Activated T-cell treated with anti-CD3 and anti-CD28 coated beads, Interleukin-2, amount 50 U/mL, for 4 hours (primary cell): ENCODE measurements around the gene ELL2. TPM values are rescaled to one million over a fixed set of nuclear protein-coding genes. Genes with fewer than 3 reads are reported as not detected.
A peak's percentile ranks its signal among the peaks of the same experiment; 100 is the strongest.

ENCODE experiments used
- ATAC-seq, 2 donors: fragments of 200-7000 bp; cut with Tn5 transposase; one replicate each; pipeline ENCODE4 v1.10.0; 2021
- DNase-seq: peaks from one replicate; pipeline ENCODE4 v3.0.0-alpha.2; 2020
- H3K27me3 Mint-ChIP-seq: one replicate; pipeline ENCODE4 v1.8.0; 2021; ENCODE audit warnings: low read depth, mixed read lengths
- H3K36me3 Mint-ChIP-seq: one replicate; pipeline ENCODE4 v1.8.0; 2022; ENCODE audit warnings: mixed read lengths; ENCODE audit not compliant: insufficient read depth
- H3K4me1 Mint-ChIP-seq: one replicate; pipeline ENCODE4 v1.8.0; 2021; ENCODE audit warnings: low read depth, mixed read lengths
- H3K4me3 Mint-ChIP-seq: one replicate; pipeline ENCODE4 v1.8.0; 2021; ENCODE audit warnings: mild to moderate bottlenecking, moderate library complexity, mixed read lengths
- H3K9me3 Mint-ChIP-seq: one replicate; pipeline ENCODE4 v1.8.0; 2021; ENCODE audit warnings: mixed read lengths
- total RNA-seq, 3 donors: library from RNA; stranded (reverse); gene quantifications; one replicate each; pipeline ENCODE4 v1.2.1, GENCODE V29; 2021

The ELL2 gene
- total RNA-seq, 3 donors from 2014 or later = 69.7 to 103 (median 87.0) TPM

GRCh38 chr5:95887977-95888376 is 73.7 kb downstream of the ELL2 start:
- Mint-ChIP-seq H3K27me3 (no peaks in the 10 kb centered on the region), H3K4me1 (peaks cover 3% of the 10 kb centered on the region), H3K4me3 (no peak overlapping the region), H3K36me3 (peaks cover 26% of the 10 kb centered on the region), H3K9me3 (no peaks in the 10 kb centered on the region)
- no peak for DNase-seq
- ATAC-seq = no peak

GRCh38 chr5:95886340-95887044 is 75.2 kb downstream of the ELL2 start:
- Mint-ChIP-seq H3K9me3 (no peaks in the 10 kb centered on the region), H3K36me3 (peaks cover 24% of the 10 kb centered on the region), H3K4me1 (peaks cover 3% of the 10 kb centered on the region), H3K4me3 (no peak overlapping the region), H3K27me3 (no peaks in the 10 kb centered on the region)
- no peak for ATAC-seq
- DNase-seq = no peak

GRCh38 chr5:95884511-95884910 is 77.1 kb downstream of the ELL2 start:
- H3K27me3 Mint-ChIP-seq = no peaks in the 10 kb centered on the region
- no peaks in the 10 kb centered on the region for H3K9me3 Mint-ChIP-seq
- peaks cover 3% of the 10 kb centered on the region for H3K4me1 Mint-ChIP-seq
- DNase-seq = no peak
- ATAC-seq = no peak
- H3K36me3 Mint-ChIP-seq = peaks cover 10% of the 10 kb centered on the region
- H3K4me3 Mint-ChIP-seq = no peak overlapping the region

GRCh38 chr5:95884017-95884325 is 77.7 kb downstream of the ELL2 start:
- Mint-ChIP-seq H3K27me3 (no peaks in the 10 kb centered on the region), H3K36me3 (peaks cover 7% of the 10 kb centered on the region), H3K4me3 (no peak overlapping the region), H3K9me3 (no peaks in the 10 kb centered on the region), H3K4me1 (peaks cover 3% of the 10 kb centered on the region)
- ATAC-seq (no peak), DNase-seq (no peak)

GRCh38 chr5:95883185-95884016 is 78.2 kb downstream of the ELL2 start:
- Mint-ChIP-seq H3K27me3 (no peaks in the 10 kb centered on the region), H3K4me1 (peaks cover 3% of the 10 kb centered on the region), H3K4me3 (no peak overlapping the region), H3K9me3 (no peaks in the 10 kb centered on the region), H3K36me3 (peaks cover 4% of the 10 kb centered on the region)
- ATAC-seq = peak in 1 of 2 donors; percentile 23
- no peak for DNase-seq

GRCh38 chr5:95881833-95882232 is 79.8 kb downstream of the ELL2 start:
- no peak overlapping the region for H3K4me3 Mint-ChIP-seq

GRCh38 chr5:95880081-95880926 is 81.3 kb downstream of the ELL2 start:
- Mint-ChIP-seq H3K36me3 (no peaks in the 10 kb centered on the region), H3K27me3 (no peaks in the 10 kb centered on the region), H3K4me3 (no peak overlapping the region), H3K9me3 (no peaks in the 10 kb centered on the region), H3K4me1 (peaks cover 3% of the 10 kb centered on the region)
- no peak for ATAC-seq
- no peak for DNase-seq

More at GRCh38 chr5:95881833-95882232, 79.8 kb downstream of the ELL2 start:
- DNase-seq (no peak), ATAC-seq (no peak)
- Mint-ChIP-seq H3K9me3 (no peaks in the 10 kb centered on the region), H3K4me1 (peaks cover 3% of the 10 kb centered on the region), H3K36me3 (no peaks in the 10 kb centered on the region), H3K27me3 (no peaks in the 10 kb centered on the region)

GRCh38 chr5:95879661-95880060 is 82.0 kb downstream of the ELL2 start:
- Mint-ChIP-seq H3K9me3 (no peaks in the 10 kb centered on the region), H3K27me3 (no peaks in the 10 kb centered on the region), H3K4me1 (peaks cover 3% of the 10 kb centered on the region), H3K36me3 (no peaks in the 10 kb centered on the region), H3K4me3 (no peak overlapping the region)
- ATAC-seq = no peak
- DNase-seq = no peak

GRCh38 chr5:95878417-95879323 is 83.0 kb downstream of the ELL2 start:
- Mint-ChIP-seq H3K27me3 (no peaks in the 10 kb centered on the region), H3K4me3 (no peak overlapping the region), H3K36me3 (no peaks in the 10 kb centered on the region), H3K9me3 (no peaks in the 10 kb centered on the region), H3K4me1 (no peaks in the 10 kb centered on the region)
- ATAC-seq (no peak), DNase-seq (no peak)

- Mint-ChIP-seq H3K4me3 (no peak overlapping the region), H3K36me3 (no peaks in the 10 kb centered on the region), H3K9me3 (no peaks in the 10 kb centered on the region), H3K4me1 (peaks cover 8% of the 10 kb centered on the region), H3K27me3 (no peaks in the 10 kb centered on the region)
- DNase-seq = no peak
- no peak for ATAC-seq
Measured at GRCh38 chr5:95876782-95877181, 84.9 kb downstream of the ELL2 start.

GRCh38 chr5:95874246-95874645 is 87.4 kb downstream of the ELL2 start:
- ATAC-seq (no peak), DNase-seq (no peak)
- no peaks in the 10 kb centered on the region for H3K36me3 Mint-ChIP-seq
- H3K4me1 Mint-ChIP-seq = peaks cover 28% of the 10 kb centered on the region
- no peaks in the 10 kb centered on the region for H3K27me3 Mint-ChIP-seq
- H3K4me3 Mint-ChIP-seq = no peak overlapping the region
- H3K9me3 Mint-ChIP-seq = no peaks in the 10 kb centered on the region

GRCh38 chr5:95873351-95873750 is 88.3 kb downstream of the ELL2 start:
- Mint-ChIP-seq H3K4me1 (peaks cover 37% of the 10 kb centered on the region), H3K4me3 (no peak overlapping the region), H3K27me3 (no peaks in the 10 kb centered on the region), H3K36me3 (no peaks in the 10 kb centered on the region), H3K9me3 (no peaks in the 10 kb centered on the region)
- DNase-seq = no peak
- no peak for ATAC-seq

GRCh38 chr5:95872346-95873268 is 89.0 kb downstream of the ELL2 start:
- Mint-ChIP-seq H3K4me1 (peaks cover 44% of the 10 kb centered on the region), H3K27me3 (no peaks in the 10 kb centered on the region), H3K36me3 (no peaks in the 10 kb centered on the region), H3K4me3 (no peak overlapping the region), H3K9me3 (no peaks in the 10 kb centered on the region)
- ATAC-seq (no peak), DNase-seq (no peak)
